Suppressor macrophage (primary cell): Measurements from ENCODE around the gene PARM1.
"Not testable (repeated sequence)": the region's sequence is repeated elsewhere in the genome, so short reads cannot be mapped to it uniquely, and the experiment has no call there.

ENCODE experiments used
- DNase-seq, 4 experiments: peaks; one replicate each; pipeline ENCODE4 v3.0.0-alpha.2; 2020 to 2022

The PARM1 gene

GRCh38 chr4:74990276-74990875, 57.5 kb downstream of the PARM1 start:
- no peak for DNase-seq

- DNase-seq, result not testable (repeated sequence)
Measured at GRCh38 chr4:74994436-74994835, 61.5 kb downstream of the PARM1 start.

- no peak for DNase-seq
Measured at GRCh38 chr4:74996996-74997395, 64.1 kb downstream of the PARM1 start.

- DNase-seq, result no peak
Measured at GRCh38 chr4:74997948-74998729, 65.2 kb downstream of the PARM1 start.

- DNase-seq, result no peak
Measured at GRCh38 chr4:74999714-75000309, 66.9 kb downstream of the PARM1 start.

- no peak for DNase-seq
Measured at GRCh38 chr4:75001871-75002270, 69.0 kb downstream of the PARM1 start.

- no peak for DNase-seq
Measured at GRCh38 chr4:75002381-75002780, 69.5 kb downstream of the PARM1 start.

GRCh38 chr4:75003979-75004378, 71.1 kb downstream of the PARM1 start:
- no peak for DNase-seq

- DNase-seq, result no peak
Measured at GRCh38 chr4:75004755-75005668, 72.1 kb downstream of the PARM1 start.

- no peak for DNase-seq
Measured at GRCh38 chr4:75005727-75006126, 72.8 kb downstream of the PARM1 start.

- DNase-seq, result no peak
Measured at GRCh38 chr4:75007891-75008290, 75.0 kb downstream of the PARM1 start.

- no peak for DNase-seq
Measured at GRCh38 chr4:75009138-75009537, 76.2 kb downstream of the PARM1 start.

- DNase-seq, result no peak
Measured at GRCh38 chr4:75011131-75011795, 78.3 kb downstream of the PARM1 start.

GRCh38 chr4:75015627-75016026, 82.7 kb downstream of the PARM1 start:
- no peak for DNase-seq

- no peak for DNase-seq
Measured at GRCh38 chr4:75016472-75016871, 83.6 kb downstream of the PARM1 start.

- DNase-seq, result no peak
Measured at GRCh38 chr4:75018811-75019479, 86.0 kb downstream of the PARM1 start.

GRCh38 chr4:75025431-75025830, 92.5 kb downstream of the PARM1 start:
- DNase-seq, result peak; percentile 20 to 54 (median 42)

- no peak for DNase-seq
Measured at GRCh38 chr4:75028196-75028854, 95.4 kb downstream of the PARM1 start.

- DNase-seq, result no peak
Measured at GRCh38 chr4:75030028-75030427, 97.1 kb downstream of the PARM1 start.

GRCh38 chr4:75030649-75031235, 97.8 kb downstream of the PARM1 start:
- DNase-seq, result peak; percentile 80 to 89 (median 86)

- DNase-seq, result peak; percentile 5 to 47 (median 36)
Measured at GRCh38 chr4:75031775-75032174, 98.9 kb downstream of the PARM1 start.
